ENCODE results near the gene TMEM218.
"Not testable (repeated sequence)": the region's sequence is repeated elsewhere in the genome, so short reads cannot be mapped to it uniquely, and the experiment has no call there.

Gene TMEM218

DNA sequence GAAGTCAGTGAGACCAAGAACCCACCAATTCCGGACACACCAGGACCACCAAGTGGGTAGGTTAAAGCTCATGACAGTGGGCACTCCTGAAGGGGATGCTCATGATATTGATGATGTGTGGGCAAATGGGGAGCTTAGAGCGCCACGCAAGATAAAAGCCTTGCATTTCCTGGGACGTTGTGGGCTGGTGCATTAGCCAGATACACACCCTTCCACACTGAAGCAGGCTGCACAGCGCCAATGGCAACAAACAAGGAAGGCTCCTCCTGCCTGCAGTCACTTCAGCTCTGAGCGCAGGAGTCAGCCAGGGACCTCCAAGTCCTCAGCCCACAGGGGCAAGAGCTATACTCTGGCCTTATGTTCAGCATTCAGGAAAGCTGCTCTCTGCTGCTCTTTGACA, 20.6 kb downstream of the TMEM218 start:
- H3K4me3 ChIP-seq (ENCODE audit: low read depth, low read length): no peak overlapping the region
- TF ChIP-seq, protein P1, sequence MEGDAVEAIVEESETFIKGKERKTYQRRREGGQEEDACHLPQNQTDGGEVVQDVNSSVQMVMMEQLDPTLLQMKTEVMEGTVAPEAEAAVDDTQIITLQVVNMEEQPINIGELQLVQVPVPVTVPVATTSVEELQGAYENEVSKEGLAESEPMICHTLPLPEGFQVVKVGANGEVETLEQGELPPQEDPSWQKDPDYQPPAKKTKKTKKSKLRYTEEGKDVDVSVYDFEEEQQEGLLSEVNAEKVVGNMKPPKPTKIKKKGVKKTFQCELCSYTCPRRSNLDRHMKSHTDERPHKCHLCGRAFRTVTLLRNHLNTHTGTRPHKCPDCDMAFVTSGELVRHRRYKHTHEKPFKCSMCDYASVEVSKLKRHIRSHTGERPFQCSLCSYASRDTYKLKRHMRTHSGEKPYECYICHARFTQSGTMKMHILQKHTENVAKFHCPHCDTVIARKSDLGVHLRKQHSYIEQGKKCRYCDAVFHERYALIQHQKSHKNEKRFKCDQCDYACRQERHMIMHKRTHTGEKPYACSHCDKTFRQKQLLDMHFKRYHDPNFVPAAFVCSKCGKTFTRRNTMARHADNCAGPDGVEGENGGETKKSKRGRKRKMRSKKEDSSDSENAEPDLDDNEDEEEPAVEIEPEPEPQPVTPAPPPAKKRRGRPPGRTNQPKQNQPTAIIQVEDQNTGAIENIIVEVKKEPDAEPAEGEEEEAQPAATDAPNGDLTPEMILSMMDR (IDR thresholded peaks at IDR 0.05; ENCODE audit: low read depth, low read length): no peak
- H3K9me3 ChIP-seq: no peaks in the 10 kb centered on the region
- no peaks in the 10 kb centered on the region for H3K27me3 ChIP-seq
- H3K36me3 ChIP-seq: no peaks in the 10 kb centered on the region
- DNase-seq: no peak
- no peaks in the 10 kb centered on the region for H3K4me1 ChIP-seq

- H3K4me3 ChIP-seq (ENCODE audit: low read depth, low read length); H3K4me1 ChIP-seq; H3K9me3 ChIP-seq; H3K36me3 ChIP-seq; H3K27me3 ChIP-seq; DNase-seq: not testable (repeated sequence)
Observed at GRCh38 chr11:125090151-125090550, 21.3 kb downstream of the TMEM218 start.

DNA sequence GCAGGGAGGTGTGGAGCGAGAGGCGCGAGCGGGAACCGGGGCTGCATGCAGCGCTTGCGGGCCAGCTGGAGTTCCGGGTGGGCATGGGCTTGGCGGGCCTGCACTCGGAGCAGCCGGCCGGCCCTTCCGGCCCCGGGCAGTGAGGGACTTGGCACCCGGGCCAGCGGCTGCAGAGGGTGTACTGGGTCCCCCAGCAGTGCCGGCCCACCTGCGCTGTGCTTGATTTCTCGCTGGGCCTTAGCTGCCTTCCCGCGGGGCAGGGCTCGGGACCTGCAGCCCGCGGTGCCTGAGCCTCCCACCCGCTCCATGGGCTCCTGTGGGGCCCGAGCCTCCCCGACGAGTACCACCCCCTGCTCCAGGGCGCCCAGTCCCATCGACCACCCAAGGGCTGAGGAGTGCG, 21.9 kb downstream of the TMEM218 start:
- not testable (repeated sequence) for H3K4me1 ChIP-seq; H3K36me3 ChIP-seq; H3K27me3 ChIP-seq; H3K9me3 ChIP-seq; DNase-seq; H3K4me3 ChIP-seq (ENCODE audit: low read depth, low read length)

DNA sequence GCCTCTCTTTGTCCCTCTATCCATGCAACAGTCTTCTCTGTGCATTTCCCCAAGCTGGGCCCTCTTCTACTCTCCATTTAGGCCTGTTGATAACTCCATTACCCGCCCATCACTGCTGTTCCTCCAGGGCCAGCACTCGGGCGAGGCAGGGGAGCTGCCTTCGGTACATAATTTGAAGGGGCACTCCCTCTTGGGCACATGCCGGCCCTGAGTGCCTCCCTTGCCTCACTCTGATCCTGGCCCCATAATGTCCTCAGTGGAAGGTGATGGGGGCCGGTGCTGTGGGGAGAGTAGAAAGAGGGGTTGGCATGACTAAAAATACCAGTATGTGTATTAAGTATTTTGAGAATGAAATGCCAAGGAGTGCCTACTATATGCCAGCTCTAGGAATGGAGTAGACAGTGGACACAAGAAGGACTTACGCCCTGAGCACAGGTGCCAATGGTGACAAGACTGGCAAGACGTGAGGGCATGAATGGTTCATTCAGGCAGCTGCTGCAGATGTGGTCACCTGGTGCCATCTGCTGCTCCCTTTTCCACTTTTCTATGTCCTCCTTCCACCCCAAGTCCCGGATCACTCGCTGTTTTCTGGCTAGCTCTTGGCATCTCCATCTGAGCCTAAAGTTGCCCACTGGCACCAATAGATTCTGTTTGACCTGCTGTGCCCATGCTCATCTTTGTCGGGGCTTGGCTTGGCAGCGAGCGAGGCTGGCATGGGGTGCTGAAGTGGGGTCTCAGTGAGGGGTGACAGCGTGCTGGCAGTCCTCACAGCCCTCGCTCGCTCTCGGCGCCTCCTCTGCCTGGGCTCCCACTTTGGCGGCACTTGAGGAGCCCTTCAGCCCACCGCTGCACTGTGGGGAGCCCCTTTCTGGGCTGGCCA, 22.6 kb downstream of the TMEM218 start:
- Histone ChIP-seq H3K4me3 (ENCODE audit: low read depth, low read length) (no peak overlapping the region), H3K4me1 (no peaks in the 10 kb centered on the region), H3K36me3 (no peaks in the 10 kb centered on the region), H3K27me3 (no peaks in the 10 kb centered on the region), H3K9me3 (no peaks in the 10 kb centered on the region)
- TF ChIP-seq, protein P1 (IDR thresholded peaks at IDR 0.05; ENCODE audit: low read depth, low read length): no peak
- no peak for DNase-seq

DNA sequence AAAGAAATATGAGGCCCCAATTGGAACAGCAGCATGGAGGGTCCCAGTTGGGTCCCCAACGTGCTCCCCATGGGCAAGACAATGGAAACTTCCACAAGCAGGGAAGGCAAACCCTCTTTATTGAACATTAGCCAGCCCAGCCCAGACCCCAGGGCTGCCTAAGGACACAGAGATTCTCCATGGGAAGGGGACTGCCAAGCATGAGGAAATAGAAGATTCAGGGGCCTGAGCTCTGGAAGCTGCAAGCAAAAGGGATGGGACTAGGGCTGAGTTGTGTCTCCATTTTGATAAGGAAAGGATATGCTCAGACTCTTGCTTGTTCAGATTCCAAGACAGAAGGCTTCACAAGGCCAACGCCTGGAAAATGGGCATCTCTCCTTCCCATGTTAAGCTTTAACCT, 23.3 kb downstream of the TMEM218 start:
- H3K4me3 ChIP-seq (ENCODE audit: low read depth, low read length): no peak overlapping the region
- H3K27me3 ChIP-seq: no peaks in the 10 kb centered on the region
- H3K4me1 ChIP-seq: no peaks in the 10 kb centered on the region
- no peak for DNase-seq
- TF ChIP-seq, protein P1 (IDR thresholded peaks at IDR 0.05; ENCODE audit: low read depth, low read length): no peak
- H3K36me3 ChIP-seq: no peaks in the 10 kb centered on the region
- no peaks in the 10 kb centered on the region for H3K9me3 ChIP-seq

DNA sequence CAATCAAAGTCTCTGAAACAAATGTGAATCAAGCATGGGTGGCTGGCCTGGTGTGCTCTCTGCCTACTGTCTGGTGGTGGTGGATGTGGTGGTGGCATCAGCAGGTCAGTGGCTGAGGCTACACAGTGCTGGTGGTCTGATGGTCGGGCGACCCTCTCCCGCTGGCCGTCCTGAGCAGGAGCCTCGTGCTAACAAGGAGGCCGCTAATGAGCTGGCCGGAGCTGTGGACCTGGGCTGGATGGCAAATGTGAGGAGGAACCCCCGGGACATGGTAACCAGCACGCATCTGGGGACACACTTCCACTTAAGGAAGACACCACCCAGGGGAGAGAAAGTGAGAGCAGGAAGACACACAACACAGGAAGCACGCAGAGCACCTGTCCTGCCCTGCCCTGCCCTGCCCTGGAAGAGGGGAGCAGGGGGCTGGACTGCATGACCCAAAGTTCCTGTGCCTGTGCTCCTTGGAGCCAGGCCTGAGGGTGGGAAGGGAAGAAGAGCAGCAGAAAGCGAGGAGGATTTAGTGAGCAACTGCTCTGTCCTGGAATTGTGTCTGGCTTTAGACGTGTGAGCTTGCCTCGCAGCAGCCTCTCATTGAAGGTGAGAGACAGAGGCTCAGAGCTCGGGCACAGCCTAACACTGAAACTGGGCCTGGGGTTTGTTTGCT, 24.7 kb downstream of the TMEM218 start:
- Histone ChIP-seq H3K27me3 (no peaks in the 10 kb centered on the region), H3K4me3 (ENCODE audit: low read depth, low read length) (no peak overlapping the region), H3K9me3 (no peaks in the 10 kb centered on the region), H3K4me1 (no peaks in the 10 kb centered on the region), H3K36me3 (no peaks in the 10 kb centered on the region)
- DNase-seq: no peak
- TF ChIP-seq, protein P1 (IDR thresholded peaks at IDR 0.05; ENCODE audit: low read depth, low read length): no peak
